ENCODE results near the gene UBE2L3.
"Not testable (repeated sequence)": the region's sequence is repeated elsewhere in the genome, so short reads cannot be mapped to it uniquely, and the experiment has no call there.

Gene UBE2L3

DNA sequence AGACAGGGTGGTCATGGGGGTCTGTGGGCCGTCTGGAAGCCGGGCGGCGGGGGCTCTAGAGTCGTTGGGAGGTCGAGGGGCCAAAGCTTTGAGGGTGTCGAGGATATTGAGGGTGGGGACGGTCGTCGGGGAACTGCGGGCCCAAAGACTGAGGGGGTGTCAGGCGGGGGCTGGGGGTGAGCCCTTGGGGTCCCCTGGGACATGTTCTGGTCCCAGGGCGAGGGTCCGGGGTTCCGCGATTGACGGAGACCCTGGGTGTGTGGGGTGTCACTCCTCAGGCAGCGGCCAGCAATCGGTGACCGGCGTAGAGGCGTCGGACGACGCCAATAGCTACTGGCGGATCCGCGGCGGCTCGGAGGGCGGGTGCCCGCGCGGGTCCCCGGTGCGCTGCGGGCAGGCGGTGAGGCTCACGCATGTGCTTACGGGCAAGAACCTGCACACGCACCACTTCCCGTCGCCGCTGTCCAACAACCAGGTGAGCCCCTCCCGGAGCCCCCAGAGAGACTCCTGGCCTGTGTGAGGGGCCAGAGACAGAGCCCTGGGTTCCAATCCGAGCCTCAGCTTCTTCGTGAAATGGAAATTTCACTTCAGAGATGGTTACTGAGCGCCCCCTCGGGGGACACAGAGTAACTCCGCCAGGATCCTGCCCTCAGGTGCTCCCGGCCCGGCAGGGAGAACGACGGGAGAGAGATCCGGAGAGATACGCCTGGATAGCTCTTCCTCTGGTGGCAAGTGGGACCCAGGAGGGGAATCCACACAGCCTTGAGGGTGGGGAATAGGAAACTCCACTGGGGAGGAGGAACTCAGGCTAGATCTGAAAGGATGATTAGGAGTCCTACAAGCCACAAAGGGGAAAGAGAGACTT, 75.3 kb downstream of the UBE2L3 start:
- H3K4me3 ChIP-seq (ENCODE audit: low read depth, low read length) = peak overlapping the region; percentile 97
- TF ChIP-seq, protein P1, sequence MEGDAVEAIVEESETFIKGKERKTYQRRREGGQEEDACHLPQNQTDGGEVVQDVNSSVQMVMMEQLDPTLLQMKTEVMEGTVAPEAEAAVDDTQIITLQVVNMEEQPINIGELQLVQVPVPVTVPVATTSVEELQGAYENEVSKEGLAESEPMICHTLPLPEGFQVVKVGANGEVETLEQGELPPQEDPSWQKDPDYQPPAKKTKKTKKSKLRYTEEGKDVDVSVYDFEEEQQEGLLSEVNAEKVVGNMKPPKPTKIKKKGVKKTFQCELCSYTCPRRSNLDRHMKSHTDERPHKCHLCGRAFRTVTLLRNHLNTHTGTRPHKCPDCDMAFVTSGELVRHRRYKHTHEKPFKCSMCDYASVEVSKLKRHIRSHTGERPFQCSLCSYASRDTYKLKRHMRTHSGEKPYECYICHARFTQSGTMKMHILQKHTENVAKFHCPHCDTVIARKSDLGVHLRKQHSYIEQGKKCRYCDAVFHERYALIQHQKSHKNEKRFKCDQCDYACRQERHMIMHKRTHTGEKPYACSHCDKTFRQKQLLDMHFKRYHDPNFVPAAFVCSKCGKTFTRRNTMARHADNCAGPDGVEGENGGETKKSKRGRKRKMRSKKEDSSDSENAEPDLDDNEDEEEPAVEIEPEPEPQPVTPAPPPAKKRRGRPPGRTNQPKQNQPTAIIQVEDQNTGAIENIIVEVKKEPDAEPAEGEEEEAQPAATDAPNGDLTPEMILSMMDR (IDR thresholded peaks at IDR 0.05; ENCODE audit: insufficient read depth, low read depth, low read length, missing control alignments) = peak; percentile 71
- DNase-seq (ENCODE audit: low read depth) = peak; percentile 77

DNA sequence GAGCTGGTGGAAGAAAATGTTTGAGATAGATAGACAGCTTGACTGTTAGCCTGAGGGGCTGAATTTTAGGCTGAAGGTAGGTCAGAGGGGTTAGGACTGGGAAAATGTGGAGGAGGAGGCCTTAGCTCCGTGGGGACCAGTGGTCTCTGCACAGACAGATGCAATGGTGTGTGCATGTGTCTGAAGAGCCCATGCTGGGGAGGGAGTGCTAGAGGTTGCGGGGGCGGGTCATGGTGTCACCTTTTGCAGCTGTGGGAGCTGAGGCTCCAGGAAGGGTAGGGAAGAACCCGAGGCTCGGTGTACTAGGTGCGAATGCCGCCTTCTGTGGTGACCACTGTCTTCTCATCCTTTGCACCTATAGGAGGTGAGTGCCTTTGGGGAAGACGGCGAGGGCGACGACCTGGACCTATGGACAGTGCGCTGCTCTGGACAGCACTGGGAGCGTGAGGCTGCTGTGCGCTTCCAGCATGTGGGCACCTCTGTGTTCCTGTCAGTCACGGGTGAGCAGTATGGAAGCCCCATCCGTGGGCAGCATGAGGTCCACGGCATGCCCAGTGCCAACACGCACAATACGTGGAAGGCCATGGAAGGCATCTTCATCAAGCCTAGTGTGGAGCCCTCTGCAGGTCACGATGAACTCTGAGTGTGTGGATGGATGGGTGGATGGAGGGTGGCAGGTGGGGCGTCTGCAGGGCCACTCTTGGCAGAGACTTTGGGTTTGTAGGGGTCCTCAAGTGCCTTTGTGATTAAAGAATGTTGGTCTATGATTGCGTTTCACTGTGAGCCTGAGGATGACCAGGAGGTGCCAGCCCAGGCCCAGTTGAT, 76.2 kb downstream of the UBE2L3 start:
- H3K4me3 ChIP-seq (ENCODE audit: low read depth, low read length) = peak overlapping the region; percentile 97
- TF ChIP-seq, protein P1 (IDR thresholded peaks at IDR 0.05; ENCODE audit: insufficient read depth, low read depth, low read length, missing control alignments) = peak; percentile 26
- DNase-seq (ENCODE audit: low read depth) = no peak

DNA sequence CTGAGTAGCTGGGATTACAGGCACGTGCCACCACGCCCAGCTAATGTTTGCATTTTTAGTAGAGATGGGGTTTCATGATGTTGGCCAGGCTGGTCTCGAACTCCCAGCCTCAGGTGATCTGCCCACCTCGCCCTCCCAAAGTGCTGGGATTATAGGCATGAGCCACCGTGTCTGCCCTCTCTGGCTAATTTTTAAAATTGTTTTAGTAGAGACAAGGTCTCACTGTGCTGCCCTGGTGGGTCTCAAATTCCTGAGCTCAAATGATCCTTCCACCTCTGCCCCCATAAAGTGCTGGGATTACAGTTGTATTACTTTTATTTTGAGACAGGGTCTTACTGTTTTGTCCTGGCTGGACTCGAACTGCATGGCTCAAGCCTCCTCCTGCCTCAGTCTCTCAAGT, 78.0 kb downstream of the UBE2L3 start:
- not testable (repeated sequence) for DNase-seq (ENCODE audit: low read depth); H3K4me3 ChIP-seq (ENCODE audit: low read depth, low read length)

DNA sequence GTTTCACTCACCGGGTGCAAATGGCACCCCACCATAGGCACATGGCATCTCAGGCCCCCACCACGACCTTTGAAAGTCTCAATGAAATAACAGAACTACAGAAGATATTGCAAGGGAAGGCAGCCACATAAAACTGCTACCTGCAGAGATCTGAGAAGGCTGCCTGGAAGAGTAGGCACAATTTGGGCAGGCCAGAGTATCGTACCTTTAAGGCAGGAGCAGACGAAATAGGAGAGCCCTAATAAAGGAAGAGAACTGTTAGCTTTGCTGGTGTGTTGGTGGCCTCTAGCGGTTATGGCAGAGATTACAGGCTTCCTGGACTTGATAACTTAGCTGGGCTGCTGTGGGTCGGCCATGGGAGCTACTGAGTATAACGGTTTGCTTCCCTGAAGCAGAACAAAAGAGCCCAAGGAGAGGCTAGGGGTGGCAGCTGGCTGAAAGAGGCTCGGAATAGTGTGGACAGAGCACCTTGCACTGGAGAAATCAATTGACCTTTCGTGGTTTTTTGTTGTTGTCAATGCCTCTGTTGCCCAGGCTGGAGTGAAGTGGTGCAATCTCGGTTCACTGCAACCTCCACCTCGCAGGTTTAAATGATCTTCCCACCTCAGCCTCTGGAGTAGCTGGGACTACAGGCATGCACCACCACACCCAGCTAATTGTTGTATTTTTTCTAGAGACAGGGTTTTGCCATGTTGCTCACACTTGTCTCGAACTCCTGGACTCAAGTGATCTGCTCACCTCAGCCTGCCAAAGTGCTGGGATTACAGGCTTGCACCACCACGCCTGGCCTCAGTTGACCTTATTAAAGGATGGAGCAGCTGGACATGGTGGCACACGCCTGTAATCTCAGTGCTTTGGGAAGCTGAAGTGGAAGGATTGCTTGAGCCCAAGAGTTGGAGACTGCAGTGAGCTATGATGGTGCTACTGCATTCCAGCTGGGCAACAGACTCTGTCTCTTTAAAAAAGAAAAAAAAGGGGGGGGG, 79.4 kb downstream of the UBE2L3 start:
- H3K4me3 ChIP-seq (ENCODE audit: low read depth, low read length) = no peak overlapping the region
- TF ChIP-seq, protein P1 (IDR thresholded peaks at IDR 0.05; ENCODE audit: insufficient read depth, low read depth, low read length, missing control alignments) = peak; percentile 90
- peak; percentile 88 for DNase-seq (ENCODE audit: low read depth)

DNA sequence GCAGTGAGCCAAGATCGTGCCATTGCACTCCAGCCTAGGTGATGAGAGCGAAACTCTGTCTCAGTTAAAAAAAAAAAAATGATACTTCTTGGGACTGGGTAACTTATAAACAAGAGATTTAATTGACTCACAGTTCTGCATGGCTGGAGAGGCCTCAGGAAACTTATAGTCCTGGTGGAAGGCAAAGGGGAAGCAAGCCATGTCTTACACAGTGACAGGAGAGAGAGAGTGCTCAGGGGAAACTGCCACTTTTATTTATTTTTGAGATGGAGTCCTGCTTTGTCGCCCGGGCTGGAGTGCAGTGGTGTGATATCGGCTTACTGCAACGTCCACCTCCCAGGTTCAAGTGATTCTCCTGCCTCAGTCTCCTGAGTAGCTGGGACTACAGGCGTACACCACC, 82.8 kb downstream of the UBE2L3 start:
- TF ChIP-seq, protein P1 (IDR thresholded peaks at IDR 0.05; ENCODE audit: insufficient read depth, low read depth, low read length, missing control alignments) = no peak
- no peak overlapping the region for H3K4me3 ChIP-seq (ENCODE audit: low read depth, low read length)
- no peak for DNase-seq (ENCODE audit: low read depth)

DNA sequence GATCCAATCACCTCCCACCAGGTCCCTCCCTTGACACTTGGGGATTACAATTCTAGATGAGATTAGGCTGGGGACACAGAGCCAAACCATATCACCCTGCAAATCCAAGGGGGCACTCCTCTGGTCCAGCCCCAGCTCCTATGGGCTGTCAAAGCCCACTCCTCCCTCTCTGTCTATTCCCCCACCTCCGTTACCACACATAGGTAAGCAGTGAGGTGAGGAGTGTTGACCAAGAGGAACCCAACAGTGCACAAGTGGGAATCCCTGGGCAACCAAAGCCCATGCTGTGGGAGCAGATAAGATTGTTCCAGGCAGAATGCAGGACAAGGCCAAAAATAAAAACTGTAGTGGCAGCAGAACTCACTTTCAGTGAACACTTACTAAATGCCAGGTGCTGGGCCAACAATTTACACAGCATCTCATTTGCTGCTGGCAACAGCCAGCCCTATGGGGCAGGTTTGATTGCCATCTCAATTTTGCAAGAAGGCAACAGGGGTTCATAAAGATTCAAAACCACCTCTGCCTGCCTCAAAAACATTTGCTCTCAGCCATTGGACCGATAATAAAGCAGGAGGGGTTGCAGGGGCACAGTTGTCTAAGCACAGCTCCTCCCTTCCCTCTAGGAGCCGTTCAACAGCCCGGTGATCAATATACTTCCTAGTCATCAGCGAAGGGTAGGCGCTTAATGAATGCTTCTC, 83.5 kb downstream of the UBE2L3 start:
- H3K4me3 ChIP-seq (ENCODE audit: low read depth, low read length) = peak overlapping the region; percentile 93
- DNase-seq (ENCODE audit: low read depth) = peak; percentile 37

More for the DNA sequence above, 83.5 kb downstream of the UBE2L3 start:
- TF ChIP-seq, protein P1 (IDR thresholded peaks at IDR 0.05; ENCODE audit: insufficient read depth, low read depth, low read length, missing control alignments) = no peak

All from GM12865 (cell line).